DMS79 (cell line): ENCODE data around the gene ANKRD2.
"Not testable (repeated sequence)": the region's sequence is repeated elsewhere in the genome, so short reads cannot be mapped to it uniquely, and the experiment has no call there.

Experiments
- DNase-seq: peaks from one replicate; lab custom pipeline; 2025; lab: John Stamatoyannopoulos, UW

Gene ANKRD2

DNA sequence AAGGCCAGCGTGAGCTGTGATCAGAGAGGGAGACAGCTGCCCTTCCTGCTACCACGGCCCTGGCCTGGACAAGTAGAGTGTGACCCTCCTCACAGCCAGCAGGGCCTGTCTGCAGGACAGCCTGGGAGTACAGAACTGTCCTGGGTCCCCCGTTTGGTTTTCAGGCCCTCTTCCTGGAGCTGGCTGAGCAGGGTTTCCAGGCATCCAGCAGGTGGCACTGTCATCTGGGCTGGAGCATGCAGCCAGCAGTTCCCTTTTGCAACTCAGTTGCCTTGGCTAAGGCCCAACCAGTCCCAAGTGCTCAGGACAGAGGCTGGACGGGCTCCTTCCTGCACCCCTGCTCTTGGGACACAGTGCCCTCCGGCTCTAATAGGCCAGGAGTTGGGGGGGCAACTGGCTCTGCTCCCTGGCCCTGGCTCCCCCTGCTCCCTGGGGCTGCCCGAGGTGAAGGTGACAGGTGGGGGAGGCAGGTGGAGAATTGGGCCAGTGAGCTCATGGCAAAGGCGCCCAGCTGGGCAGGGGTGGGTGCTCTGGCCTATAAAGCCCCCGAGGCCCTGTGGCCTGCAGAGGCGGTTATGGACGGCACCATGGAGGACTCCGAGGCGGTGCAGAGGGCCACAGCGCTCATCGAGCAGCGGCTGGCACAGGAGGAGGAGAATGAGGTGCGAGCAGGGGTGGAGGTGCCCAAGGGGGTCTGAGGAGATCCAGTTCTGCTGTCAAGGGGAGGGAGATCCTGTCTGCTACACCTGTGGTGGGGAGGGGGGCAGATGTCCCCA, at the start of gene ANKRD2:
Gene ANKRD2 (plus strand): TSS at position 566 of the 776 bp plus-strand sequence. CDS start 10 bp downstream, at position 576.
- no peak for DNase-seq

DNA sequence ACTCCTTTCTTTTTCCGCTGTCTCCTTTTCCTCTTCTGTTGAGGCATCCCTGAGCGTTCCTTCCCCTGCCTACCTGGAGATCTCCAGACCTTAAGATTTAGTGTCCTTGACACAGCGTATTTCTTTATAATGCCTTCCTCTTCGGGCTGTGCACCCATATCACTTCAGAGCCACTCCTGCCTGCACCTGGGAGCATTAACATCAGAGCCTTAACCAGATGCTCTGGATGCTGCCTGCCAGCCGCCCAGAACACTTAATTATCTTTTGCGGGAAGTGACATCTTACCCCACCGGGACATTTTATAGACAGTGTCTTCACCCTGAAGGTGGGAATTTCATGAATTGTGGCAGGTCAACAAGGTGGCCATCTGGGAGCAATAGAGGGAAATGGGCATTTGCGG, 49.6 kb upstream of the ANKRD2 start:
- DNase-seq = no peak

DNA sequence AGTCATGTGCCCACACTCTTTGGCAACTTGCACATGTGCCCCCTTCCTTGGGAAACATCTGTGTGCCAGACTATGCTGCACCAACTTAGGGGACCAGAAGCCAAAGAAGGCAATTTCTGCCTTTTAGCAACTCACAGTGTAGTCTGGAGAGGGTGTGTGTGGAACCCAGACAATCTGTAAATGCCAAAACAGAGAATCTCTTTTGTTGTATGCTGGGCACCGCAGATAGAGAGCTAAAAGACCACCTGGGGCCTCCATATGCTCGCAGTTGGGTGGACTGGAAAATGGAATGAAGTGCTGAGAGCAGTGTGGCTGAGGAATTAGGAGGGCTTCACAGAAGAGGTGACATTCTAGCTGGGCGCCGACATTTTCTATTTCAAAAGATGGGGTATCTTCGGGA, 47.5 kb upstream of the ANKRD2 start:
- no peak for DNase-seq

DNA sequence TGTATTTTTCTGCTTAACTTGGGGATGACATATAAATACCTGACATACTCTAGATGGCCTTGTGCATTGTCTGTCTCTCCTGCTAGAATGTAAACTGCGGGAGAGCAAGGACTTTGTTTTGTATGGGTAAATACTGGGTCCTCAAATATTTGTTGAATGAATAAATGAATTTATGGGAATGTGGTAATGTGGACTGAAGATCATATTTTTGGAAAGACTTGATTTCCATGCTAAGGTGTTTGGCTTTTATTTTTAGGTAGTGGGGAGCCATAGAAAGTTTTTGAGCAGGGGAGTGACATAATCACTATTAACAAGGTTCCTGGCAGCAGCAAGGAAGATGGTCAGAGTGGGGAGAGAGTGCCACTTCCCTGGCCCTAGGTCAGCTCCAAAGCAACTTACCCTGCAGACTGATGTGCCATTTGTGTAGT, 46.9 kb upstream of the ANKRD2 start:
- DNase-seq = no peak

DNA sequence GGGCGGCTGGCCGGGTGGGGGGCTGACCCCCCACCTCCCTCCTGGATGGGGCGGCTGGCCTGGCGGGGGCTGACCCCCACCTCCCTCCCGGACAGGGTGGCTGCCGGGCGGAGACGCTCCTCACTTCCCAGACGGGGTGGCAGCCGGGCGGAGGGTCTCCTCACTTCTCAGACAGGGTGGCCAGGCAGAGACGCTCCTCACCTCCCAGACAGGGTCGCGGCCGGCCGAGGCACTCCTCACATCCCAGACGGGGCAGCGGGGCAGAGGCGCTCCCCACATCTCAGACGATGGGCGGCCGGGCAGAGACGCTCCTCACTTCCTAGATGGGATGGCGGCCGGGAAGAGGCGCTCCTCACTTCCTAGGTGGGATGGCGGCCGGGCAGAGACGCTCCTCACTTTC, 43.7 kb upstream of the ANKRD2 start:
- DNase-seq = not testable (repeated sequence)

- DNase-seq = no peak
These were observed 42.7 kb upstream of the ANKRD2 start for GRCh38 chr10:97529685-97530465.

DNA sequence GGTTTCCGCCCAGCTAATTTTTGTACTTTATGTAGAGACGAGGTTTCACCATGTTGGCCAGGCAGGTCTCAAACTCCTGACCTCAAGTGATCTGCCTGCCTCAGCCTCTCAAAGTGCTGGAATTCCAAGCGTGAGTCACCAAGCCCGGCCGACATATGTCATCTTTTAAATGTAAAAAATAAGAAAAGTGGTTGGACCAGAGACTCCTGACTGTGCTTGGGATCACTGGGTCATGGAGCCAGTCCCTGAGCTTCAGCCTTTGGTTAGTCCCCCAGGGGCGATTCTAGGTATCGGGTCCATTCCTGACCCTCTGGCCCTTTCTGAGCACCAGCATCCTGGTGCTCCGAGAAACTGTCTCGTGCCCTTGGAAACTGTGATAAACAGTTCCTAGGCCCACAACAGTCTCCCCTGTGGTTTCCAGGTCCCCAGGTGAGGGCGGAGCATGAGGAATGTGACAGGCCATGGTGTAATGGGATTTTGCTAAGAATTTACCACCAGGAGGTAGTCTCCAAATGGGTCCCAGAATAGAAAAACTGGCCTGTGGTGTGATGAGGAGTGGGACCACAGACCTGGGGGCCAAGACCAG, 41.1 kb upstream of the ANKRD2 start:
- DNase-seq = no peak

DNA sequence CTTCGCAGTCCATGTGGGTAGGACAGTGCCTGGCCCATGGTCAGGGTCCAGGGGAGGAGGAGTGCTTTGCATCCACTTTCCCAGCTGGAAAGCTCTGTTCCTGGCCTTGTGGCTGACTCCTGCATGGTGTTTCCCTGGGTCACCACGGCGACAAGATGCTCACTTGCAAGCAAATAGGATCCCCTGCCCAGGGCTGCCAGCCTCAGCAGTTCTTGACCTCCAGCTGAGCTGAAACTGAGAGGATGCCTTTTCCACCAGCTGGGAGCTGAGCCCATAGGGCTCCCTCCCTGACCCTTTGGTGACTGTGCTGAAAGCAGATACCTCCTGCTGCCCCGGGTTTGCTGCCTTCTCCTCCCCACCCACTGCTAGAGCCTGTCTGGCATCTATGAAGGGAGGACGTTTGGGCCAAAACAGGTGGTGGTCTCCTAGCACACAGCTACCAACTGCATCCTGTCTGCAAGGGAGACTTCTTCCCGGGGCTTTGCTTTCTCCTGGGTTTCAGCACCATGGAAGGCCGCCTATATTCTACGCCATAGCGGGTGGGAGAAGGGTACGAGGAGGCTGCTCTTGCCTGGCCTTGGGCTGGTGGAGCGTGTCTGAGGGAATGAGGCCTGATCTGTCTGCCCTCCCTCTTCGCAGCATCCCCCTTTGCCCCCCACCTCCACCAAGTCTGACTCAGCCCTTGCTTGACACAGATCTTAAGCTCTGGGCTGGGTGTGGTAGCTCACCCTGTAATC, 39.5 kb upstream of the ANKRD2 start:
- DNase-seq = no peak

DNA sequence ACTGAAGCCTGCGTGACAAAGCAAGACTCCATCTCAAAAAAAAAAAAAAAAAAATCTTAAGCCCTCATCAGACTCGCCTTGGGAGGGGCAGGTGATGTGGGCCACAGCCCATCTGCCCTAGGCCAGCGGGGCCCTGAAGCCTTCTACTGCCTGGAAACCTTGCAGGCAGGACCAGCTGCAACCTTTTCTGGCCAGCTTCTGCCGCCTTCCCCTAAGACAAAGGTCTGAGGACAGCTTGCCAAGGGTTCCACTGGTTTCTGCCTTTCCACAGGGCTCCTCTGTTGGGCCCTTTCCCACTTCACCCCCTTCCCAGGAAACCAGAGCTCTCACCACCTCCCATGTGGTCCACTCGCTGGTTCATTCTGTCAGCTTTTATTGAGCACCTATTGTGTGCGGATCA, 38.7 kb upstream of the ANKRD2 start:
- no peak for DNase-seq

DNA sequence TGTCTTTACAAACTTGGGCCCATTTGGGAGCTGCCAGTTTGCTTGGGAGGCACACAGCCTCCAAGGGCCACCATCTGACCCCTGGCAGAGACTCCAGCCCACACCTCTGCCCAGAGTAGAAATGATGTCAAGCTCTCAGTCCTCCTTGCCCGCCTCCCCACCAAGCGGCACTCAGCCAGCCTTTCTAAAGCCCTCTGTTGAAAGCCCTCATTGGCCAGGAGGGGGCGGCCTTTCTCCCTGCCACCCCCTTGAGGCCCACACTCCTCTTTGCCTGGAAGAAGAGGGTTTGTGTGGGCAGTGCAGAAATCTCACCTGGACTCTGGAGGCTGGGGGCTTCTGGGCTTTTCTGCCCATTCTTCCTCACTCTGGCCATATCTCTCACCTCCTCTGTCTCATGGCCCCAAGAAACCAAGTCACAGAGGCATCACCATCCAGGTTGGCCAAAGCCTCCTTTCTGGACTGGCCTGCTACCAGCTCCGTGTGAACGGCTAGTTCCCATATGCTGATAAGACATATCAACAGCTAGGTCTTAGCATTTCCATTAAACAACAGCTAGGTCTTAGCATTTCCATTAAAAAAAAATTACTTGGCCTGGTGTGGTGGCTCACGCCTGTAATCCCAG, 37.7 kb upstream of the ANKRD2 start:
- DNase-seq = no peak

GRCh38 chr10:97537186-97537869, 35.3 kb upstream of the ANKRD2 start:
- no peak for DNase-seq

DNA sequence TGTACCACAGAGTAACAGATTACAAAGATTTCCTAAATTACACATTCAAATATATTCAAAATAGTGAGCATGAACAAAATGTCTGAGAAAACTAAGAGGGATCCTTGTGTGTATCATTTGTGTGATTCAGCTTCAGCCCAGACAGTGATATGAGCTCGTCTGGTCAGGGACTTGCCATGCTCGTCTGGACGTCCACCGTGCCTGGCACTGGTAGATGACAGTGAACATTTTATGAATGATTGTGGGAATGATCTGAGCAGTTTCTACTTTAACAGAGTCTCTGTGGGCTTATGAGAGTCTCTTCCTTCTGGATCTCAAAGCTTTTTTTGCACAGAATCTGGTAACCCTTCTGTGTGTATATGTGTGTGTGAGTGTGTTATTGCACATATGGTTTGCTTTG, 34.2 kb upstream of the ANKRD2 start:
- DNase-seq = no peak

- DNase-seq = no peak
These were observed 33.7 kb upstream of the ANKRD2 start for GRCh38 chr10:97538839-97539238.

- no peak for DNase-seq
These were observed 32.9 kb upstream of the ANKRD2 start for GRCh38 chr10:97539523-97540200.

GRCh38 chr10:97540669-97541500, 31.7 kb upstream of the ANKRD2 start:
- DNase-seq = no peak

DNA sequence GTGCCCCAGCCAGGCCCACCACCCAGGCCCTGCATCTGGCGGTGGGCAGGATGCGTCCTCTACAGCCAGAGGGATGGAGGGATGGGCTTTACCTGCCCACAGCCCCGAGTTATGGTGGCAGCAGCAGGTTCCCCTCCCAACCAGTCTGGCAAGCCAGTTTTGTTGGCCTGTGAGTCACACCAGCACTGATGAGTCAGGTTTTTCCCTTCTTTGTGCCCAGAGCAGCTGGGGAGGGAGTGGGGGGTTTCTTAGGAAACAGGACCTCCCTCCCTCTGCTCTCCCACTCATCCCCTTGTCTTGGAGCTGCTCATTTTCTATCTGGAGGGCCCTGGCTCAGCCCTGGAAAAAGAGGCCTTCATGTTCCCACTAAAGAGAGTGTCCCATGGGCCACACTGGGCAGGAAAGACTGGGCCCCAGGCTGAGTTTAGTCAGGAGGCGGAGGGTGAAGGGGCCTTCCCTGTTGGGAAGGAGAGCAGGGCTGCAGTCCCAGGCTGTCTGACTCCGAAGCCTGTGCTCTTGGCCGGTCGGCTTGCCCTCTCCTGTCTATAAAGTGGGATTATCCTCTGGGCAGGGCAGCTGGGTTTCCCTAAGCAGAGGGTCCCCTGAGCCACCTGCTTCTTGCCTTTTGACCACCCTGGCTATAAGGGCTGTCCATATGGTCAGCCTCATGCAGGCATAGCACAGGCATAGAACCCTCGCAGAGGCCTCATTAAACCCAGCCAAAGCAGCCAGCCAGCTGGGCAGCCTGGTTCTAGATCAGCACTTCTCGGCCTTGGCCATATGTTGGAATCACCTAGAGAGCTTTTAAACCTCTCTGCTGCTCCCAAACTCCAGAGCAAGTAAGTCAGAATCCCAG, 30.2 kb upstream of the ANKRD2 start:
- DNase-seq = no peak

DNA sequence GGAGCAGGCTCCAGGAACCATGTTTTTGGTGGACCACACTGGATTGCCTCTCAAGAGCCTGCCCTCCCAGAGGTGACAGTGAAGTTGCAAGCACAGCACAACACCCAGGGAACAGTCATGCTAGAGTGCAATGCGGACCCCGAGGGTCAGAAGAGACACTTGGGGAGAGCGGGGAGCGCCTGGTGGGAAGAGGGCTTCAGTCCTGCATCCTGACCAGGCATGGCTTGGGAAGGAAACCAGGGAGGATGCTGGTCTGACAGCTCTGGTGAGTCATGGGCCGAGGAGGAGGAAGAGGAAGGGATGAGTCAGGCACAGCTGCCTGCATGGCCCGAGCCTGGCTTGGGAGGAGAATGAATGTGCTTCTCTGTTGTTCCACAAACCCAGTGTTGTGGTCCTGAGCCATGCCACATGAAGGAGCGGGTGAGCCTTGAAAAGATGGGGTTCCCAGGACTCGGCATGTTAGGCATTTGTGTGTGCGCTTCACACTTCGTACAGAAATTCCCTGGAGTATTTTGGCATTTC, 29.5 kb upstream of the ANKRD2 start:
- no peak for DNase-seq

- no peak for DNase-seq
These were observed 25.9 kb upstream of the ANKRD2 start for GRCh38 chr10:97546456-97547270.
